Fibroblast of lung (primary cell): ENCODE data around the gene KCND3. TPM values are rescaled to one million over a fixed set of nuclear protein-coding genes. Genes with fewer than 3 reads are reported as not detected.

ENCODE experiments used
- DNase-seq, 2 donors: peaks; one replicate each; pipeline versions ENCODE4 v3.0.0 to v3.0.0-alpha.2; 2010; ENCODE audit warnings: low read depth in 2 of 2
- H2AFZ ChIP-seq: 2 replicates; pipeline ENCODE4 v1.5.1; 2012; ENCODE audit warnings: low read length, control low read depth, inconsistent platforms
- H3K27ac ChIP-seq: 2 replicates; pipeline ENCODE4 v1.5.1; 2011; ENCODE audit warnings: low read length, control low read depth; ENCODE audit not compliant: insufficient read depth
- H3K27me3 ChIP-seq: 2 replicates; pipeline ENCODE4 v1.5.1; 2011; ENCODE audit warnings: mild to moderate bottlenecking, low read length; ENCODE audit not compliant: control insufficient read depth, insufficient read depth
- H3K36me3 ChIP-seq: 2 replicates; pipeline ENCODE4 v1.5.1; 2011; ENCODE audit warnings: low read length; ENCODE audit not compliant: control insufficient read depth, insufficient read depth
- H3K4me1 ChIP-seq: 2 replicates; pipeline ENCODE4 v1.5.1; 2011; ENCODE audit warnings: low read length; ENCODE audit not compliant: control insufficient read depth, insufficient read depth; ENCODE audit errors: extremely low read depth
- H3K4me2 ChIP-seq: 2 replicates; pipeline ENCODE4 v1.5.1; 2011; ENCODE audit warnings: low read length, control low read depth; ENCODE audit not compliant: insufficient read depth; ENCODE audit errors: extremely low read depth
- H3K4me3 ChIP-seq, 4 experiments: fragments of 200-600 bp in 1 of 4; sonication (generic) in 1 of 4; replicated peaks in 1 of 4; 2 replicates each; pipeline ENCODE4 v1.5.1; 2011 to 2016; ENCODE audit warnings: low read length in 4 of 4, low read depth in 3 of 4, mild to moderate bottlenecking in 3 of 4, control low read depth in 2 of 4, inconsistent platforms in 1 of 4, mixed read lengths in 1 of 4; ENCODE audit not compliant: insufficient read depth in 1 of 4; ENCODE audit errors: control extremely low read depth in 1 of 4
- H3K79me2 ChIP-seq: 2 replicates; pipeline ENCODE4 v1.5.1; 2012; ENCODE audit warnings: mild to moderate bottlenecking, low read length, inconsistent platforms; ENCODE audit not compliant: control insufficient read depth, insufficient read depth
- H3K9ac ChIP-seq: 2 replicates; pipeline ENCODE4 v1.5.1; 2011; ENCODE audit warnings: mild to moderate bottlenecking, low read length, control low read depth; ENCODE audit not compliant: insufficient read depth
- H3K9me3 ChIP-seq: 2 replicates; pipeline ENCODE4 v1.5.1; 2012; ENCODE audit warnings: low read depth, low read length; ENCODE audit not compliant: control insufficient read depth, insufficient read depth
- H4K20me1 ChIP-seq: 2 replicates; pipeline ENCODE4 v1.5.1; 2011; ENCODE audit warnings: low read length; ENCODE audit not compliant: control insufficient read depth, insufficient read depth; ENCODE audit errors: extremely low read depth
- CTCF ChIP-seq, 2 donors: IDR thresholded peaks in 1 of 2; conservative IDR thresholded peaks in 1 of 2; 1 replicate in 1 of 2; 2 replicates in 1 of 2; pipeline ENCODE4 v1.5.1; 2011 to 2012; ENCODE audit warnings: low read length in 2 of 2, control low read depth in 1 of 2, inconsistent platforms in 1 of 2, low read depth in 1 of 2, mild to moderate bottlenecking in 1 of 2
- EZH2 ChIP-seq: IDR thresholded peaks from 2 replicates; pipeline ENCODE4 v1.5.1; 2012; ENCODE audit warnings: low read length, control low read depth, mild to moderate bottlenecking; ENCODE audit errors: missing control alignments
- polyA plus RNA-seq, 2 donors: library from polyadenylated mRNA; depleted of rRNA in 1 of 2; stranded (reverse) in 1 of 2; unstranded in 1 of 2; fragments of >200 nt; gene quantifications; 2 replicates each; pipeline ENCODE4 v1.2.1, GENCODE V29; 2011 to 2012; ENCODE audit warnings: missing spikeins in 1 of 2
- total RNA-seq: library from RNA; depleted of rRNA; stranded (reverse); fragments of >200 nt; gene quantifications from 2 replicates; pipeline ENCODE4 v1.2.1, GENCODE V29; 2014

Gene KCND3
- total and polyA plus RNA-seq, 2 donors (not counting 1 experiment from before 2014, with no cell fraction given): 0.66 to 9.3 TPM

- Histone ChIP-seq H3K4me1 (no peaks in the 10 kb centered on the region), H3K4me2 (no peak overlapping the region), H3K36me3 (no peaks in the 10 kb centered on the region), H3K9me3 (no peaks in the 10 kb centered on the region), H2AFZ (no peak overlapping the region), H3K27ac (no peak overlapping the region), H3K79me2 (no peaks in the 10 kb centered on the region), H3K9ac (no peak overlapping the region), H4K20me1 (no peaks in the 10 kb centered on the region), H3K4me3 (no peak overlapping the region), H3K27me3 (peaks cover 33% of the 10 kb centered on the region)
- DNase-seq: no peak
- TF ChIP-seq EZH2 (no peak), CTCF (conservative IDR thresholded peaks at IDR 0.05 in 1 of 2, IDR thresholded peaks at IDR 0.05 in 1 of 2; ENCODE audit: low read depth in 1 of 2, low read length in 2 of 2) (no peak)
Observed at GRCh38 chr1:111992476-111992875, 3.0 kb upstream of the KCND3 start.

- no peak overlapping the region for H2AFZ ChIP-seq
- no peaks in the 10 kb centered on the region for H3K9me3 ChIP-seq
- peak; percentile 8 to 36 for DNase-seq
- H3K27me3 ChIP-seq: peaks cover 33% of the 10 kb centered on the region
- H3K4me3 ChIP-seq: peak overlapping the region in 1 of 4 experiments; percentile 46
- TF ChIP-seq EZH2 (no peak), CTCF (conservative IDR thresholded peaks at IDR 0.05 in 1 of 2, IDR thresholded peaks at IDR 0.05 in 1 of 2; ENCODE audit: low read depth in 1 of 2, low read length in 2 of 2) (peak in 1 of 2 donors; percentile 15)
- no peaks in the 10 kb centered on the region for H3K36me3 ChIP-seq
- no peak overlapping the region for H3K4me2 ChIP-seq
- H3K79me2 ChIP-seq: no peaks in the 10 kb centered on the region
- no peaks in the 10 kb centered on the region for H4K20me1 ChIP-seq
- H3K27ac ChIP-seq: no peak overlapping the region
- H3K4me1 ChIP-seq: no peaks in the 10 kb centered on the region
- H3K9ac ChIP-seq: no peak overlapping the region
Observed at GRCh38 chr1:111990878-111991718, 1.6 kb upstream of the KCND3 start.

- H3K27me3 ChIP-seq: peaks cover 33% of the 10 kb centered on the region
- no peak overlapping the region for H3K27ac ChIP-seq
- no peak overlapping the region for H3K9ac ChIP-seq
- no peak overlapping the region for H2AFZ ChIP-seq
- H4K20me1 ChIP-seq: no peaks in the 10 kb centered on the region
- H3K9me3 ChIP-seq: no peaks in the 10 kb centered on the region
- no peak for TF ChIP-seq CTCF (conservative IDR thresholded peaks at IDR 0.05 in 1 of 2, IDR thresholded peaks at IDR 0.05 in 1 of 2; ENCODE audit: low read depth in 1 of 2, low read length in 2 of 2)
- TF ChIP-seq EZH2: peak; percentile 72
- H3K36me3 ChIP-seq: no peaks in the 10 kb centered on the region
- H3K4me3 ChIP-seq: peak overlapping the region in 3 of 4 experiments; percentile 10 to 46 (median 19)
- H3K79me2 ChIP-seq: no peaks in the 10 kb centered on the region
- H3K4me1 ChIP-seq: no peaks in the 10 kb centered on the region
- peak in 1 of 2 donors; percentile 26 for DNase-seq
- H3K4me2 ChIP-seq: peak overlapping the region; percentile 33
Observed at GRCh38 chr1:111990026-111990877, 784 bp upstream of the KCND3 start.
